Stimulated activated CD8-positive, alpha-beta memory T cell treated with anti-CD3 and anti-CD28 coated beads, Interleukin-15, amount 100 ng/mL, for 24 hours (primary cell): ENCODE results near the gene LIPF.
"Not testable (repeated sequence)": the region's sequence is repeated elsewhere in the genome, so short reads cannot be mapped to it uniquely, and the experiment has no call there.

Source experiments
- DNase-seq: peaks from one replicate; pipeline ENCODE4 v3.0.0-alpha.2; 2020; ENCODE audit warnings: low read depth

The LIPF gene

GRCh38 chr10:88676283-88677060 lies 12.2 kb downstream of the LIPF start:
- no peak for DNase-seq

DNA sequence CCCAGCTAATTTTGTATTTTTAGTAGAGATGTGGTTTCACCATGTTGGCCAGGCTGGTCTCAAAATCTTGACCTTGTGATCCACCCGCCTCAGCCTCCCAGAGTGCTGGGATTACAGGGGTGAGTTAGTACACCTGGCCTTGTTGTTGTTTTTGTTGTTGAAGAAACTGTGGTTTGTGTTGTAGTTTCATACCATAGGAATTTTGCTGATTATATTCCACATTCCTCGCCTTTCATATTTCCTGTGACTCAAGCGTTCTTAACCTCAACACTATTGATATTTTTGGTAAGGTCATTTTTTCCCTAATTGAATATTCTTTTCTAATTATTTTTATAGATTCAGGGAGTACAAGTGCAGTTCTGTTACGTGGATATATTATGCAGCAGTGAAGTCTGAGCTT lies 16.7 kb downstream of the LIPF start:
- no peak for DNase-seq

GRCh38 chr10:88682491-88682890 lies 18.2 kb downstream of the LIPF start:
- no peak for DNase-seq

DNA sequence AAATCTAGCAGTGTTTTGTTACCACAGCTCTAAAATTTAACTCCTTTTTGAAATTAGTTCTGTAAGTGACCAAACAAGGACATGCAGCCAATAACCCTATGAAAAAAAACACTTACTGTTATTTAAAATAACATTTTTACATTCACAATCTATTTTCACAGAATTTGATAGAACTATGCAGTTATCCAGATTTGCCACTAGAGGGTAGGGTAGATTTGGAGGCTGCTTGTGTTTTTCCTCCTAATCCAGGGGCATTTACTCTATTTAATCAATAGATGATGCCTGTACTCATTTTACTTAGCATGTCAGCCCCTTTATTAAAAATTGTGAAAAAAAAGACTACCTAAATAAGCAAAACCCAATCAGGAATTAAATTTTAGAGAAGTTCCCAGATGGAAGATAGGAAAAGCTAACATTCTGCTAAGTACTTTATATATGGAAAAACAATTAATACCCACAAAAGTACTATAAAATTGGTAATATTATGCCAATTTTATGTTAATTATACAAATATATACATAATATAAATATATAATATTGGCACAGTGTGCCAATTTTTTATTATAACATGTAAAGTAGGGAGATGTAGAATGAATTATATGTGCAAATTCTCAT lies 23.7 kb downstream of the LIPF start:
- no peak for DNase-seq

DNA sequence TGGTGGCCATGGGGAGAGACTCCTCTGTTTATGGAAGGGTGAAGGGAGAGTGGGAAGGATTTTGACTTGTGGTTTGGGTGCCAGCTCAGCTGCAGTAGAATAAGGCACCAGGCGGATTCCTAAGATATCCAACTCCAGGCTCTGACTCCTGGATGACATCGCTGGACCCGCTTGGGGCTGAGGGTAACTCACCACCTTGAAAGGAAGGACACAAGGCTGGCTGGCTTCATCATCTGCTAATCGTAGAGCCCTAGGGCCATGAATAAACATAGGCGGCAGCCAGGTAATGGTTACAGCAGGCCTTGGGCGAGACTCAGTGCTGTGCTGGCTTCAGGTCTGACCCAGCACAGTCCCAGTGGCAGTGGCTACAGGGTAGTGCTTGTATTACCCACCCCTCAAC lies 25.1 kb downstream of the LIPF start:
- DNase-seq, result no peak

GRCh38 chr10:88693392-88694020 lies 29.3 kb downstream of the LIPF start:
- no peak for DNase-seq

GRCh38 chr10:88702848-88703597 lies 38.8 kb downstream of the LIPF start:
- DNase-seq, result no peak

GRCh38 chr10:88705958-88706357 lies 41.7 kb downstream of the LIPF start, which contains the start of gene LIPK:
TSS of gene LIPK (plus strand) at chr10:88706249. CDS start at chr10:88724544, 18,295 bp downstream.
- DNase-seq, result no peak

- DNase-seq, result no peak
Observed at GRCh38 chr10:88707429-88708155, 43.4 kb downstream of the LIPF start.

DNA sequence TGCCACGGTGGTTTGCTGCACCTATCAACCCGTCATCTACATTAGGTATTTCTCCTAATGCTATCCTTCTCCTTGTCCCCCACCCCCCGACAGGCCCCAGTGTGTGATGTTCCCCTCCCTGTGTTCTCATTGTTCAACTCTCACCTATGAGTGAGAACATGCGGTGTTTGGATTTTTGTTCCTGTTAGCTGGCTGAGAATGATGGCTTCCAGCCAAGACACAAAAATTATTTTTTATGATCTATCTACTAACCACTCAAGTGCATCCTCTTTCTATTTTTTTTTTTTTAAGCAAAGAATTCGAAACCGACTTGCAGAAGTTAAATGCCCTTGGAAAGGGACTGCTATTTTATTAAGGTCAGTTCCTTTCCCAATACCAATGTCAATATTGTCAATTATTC lies 45.1 kb downstream of the LIPF start:
- DNase-seq, result not testable (repeated sequence)

DNA sequence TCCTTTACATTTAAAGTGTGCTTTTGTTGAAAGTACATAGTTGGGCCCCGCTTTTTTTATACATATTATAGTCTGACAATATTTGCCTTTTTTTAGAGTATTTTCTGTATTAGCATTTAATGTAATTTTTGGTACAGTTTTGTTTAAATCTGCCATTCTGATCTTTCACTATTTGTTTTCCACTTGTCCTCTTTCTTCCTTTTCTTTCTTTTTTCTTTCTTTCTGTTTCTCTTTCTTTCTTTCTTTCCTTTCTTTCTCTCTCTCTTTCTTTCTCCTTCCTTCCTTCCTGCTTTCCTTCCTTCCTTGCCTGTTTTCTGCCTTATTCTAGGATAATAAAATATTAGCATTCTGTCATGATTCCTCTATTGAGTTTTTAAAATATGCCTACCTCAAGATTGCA lies 51.3 kb downstream of the LIPF start:
- no peak for DNase-seq

DNA sequence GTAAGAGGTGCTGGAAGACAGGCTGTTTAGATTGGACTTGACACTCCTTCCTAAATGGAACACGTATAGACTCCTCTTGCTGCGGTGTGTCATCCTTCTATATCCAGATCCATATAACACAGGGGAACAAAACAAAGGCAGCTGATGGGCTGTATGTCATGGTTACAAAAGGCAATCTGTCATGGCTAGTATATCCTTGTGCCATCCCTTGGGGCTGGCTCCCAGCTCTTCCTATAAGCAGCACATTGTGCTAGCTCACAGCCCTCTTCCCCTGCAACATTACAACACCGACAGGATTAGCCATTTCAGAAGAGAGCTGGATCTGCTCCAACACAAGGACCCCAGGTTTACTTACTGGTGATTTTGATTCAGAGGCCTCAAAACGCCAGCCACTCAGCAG lies 57.1 kb downstream of the LIPF start:
- no peak for DNase-seq

- no peak for DNase-seq
Observed at GRCh38 chr10:88725798-88726197, 61.6 kb downstream of the LIPF start.

DNA sequence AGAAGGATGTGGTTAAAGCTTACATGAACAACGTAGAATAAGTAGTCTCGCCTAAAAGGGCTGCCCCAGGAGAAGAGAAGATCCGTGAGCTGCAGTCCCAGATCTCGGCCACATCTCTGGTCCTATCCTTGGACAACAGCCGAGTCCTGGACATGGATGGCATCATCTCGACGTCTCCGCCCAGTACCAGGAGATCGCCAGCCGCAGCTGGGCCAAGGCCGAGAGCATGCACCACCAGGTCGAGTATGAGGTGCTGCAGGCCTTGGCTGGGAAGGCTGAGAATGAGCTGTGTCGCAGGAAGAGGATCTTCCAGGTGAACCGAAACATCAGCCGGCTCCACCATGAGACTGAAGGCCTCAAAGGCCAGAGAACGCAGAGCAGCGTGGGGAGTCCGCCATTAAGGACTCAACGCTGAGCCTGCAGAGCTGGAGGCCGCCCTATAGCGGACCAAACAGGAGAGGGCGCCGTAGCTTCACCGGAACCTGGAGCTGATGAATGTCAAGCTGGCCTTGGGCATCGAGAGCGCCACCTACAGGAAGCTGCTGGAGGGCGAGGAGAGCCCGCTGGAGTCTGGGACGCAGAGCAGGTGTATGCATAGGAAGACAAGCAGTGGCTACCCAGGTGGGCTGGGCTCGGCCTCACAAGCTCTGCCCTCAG lies 64.0 kb downstream of the LIPF start:
- no peak for DNase-seq
